Measurements from ENCODE around the gene PKMYT1. TPM values are rescaled to one million over a fixed set of nuclear protein-coding genes. Genes with fewer than 3 reads are reported as not detected.
A peak's percentile ranks its signal among the peaks of the same experiment; 100 is the strongest.

Gene PKMYT1
- total and polyA plus RNA-seq, 9 of the 15 experiments (the other 6 are each of a cell fraction or from before 2014, with no cell fraction given): 8.7 to 201 (median 37.8) TPM

DNA sequence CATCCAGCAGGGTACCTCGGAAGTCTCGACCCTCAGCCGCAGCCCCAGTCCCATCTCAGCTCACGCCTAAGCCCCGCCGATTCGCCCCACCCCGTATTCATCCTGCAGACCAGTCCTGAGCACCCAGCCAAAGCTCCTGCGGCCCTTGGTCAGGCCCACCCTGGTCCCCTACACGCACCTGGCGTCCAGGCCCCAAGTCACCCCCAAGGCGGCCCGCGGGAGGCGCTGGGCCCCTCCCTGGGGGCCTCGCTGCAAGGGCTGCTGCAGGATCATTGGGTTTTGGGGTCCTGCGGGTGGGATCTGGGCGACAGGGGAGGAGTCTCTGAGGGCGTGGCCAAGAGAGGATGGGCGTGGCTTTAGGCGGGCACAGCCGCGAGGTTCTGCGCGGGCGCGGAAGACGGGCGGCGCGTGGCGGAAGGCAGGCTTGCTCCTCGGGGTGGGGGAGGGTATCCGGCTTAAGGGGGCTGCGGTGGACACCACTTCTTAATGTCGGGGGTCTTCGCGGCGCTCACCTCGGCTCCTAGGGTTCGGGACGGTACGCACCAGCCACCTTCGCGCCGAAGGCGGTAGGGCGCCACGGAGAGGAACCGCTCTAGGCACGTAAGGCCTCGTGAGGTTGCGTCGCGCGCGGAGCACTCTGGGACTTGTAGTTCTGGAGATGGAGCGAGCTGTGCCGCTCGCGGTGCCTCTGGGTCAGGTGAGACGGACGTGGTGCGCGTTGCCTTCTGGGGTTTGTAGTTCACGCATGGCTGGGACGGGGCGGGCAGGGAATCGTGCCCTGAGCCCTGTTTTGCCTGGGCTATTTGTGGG is 43.6 kb upstream of the PKMYT1 start, which contains the start of the genes HCFC1R1 and THOC6 (continued):
- TF ChIP-seq MAZ (CRISPR knock-in tag; conservative IDR thresholded peaks at IDR 0.05 in 1 of 2, IDR thresholded peaks at IDR 0.05 in 1 of 2) (peak; percentile 57 to 83; a peak in 3 of 4 replicates), LEF1 (IDR thresholded peaks at IDR 0.05) (no peak), E2F8 (IDR thresholded peaks at IDR 0.05; ENCODE audit: low read depth, partially characterized antibody) (peak; percentile 60), TCF7 (IDR thresholded peaks at IDR 0.05; ENCODE audit: borderline replicate concordance) (no peak), NR2C1 (IDR thresholded peaks at IDR 0.05) (peak; percentile 82), NR2C1 (tag; IDR thresholded peaks at IDR 0.05) (peak; percentile 95), MBD2 (IDR thresholded peaks at IDR 0.05; ENCODE audit: borderline replicate concordance, low read depth) (peak; percentile 87), ZNF253 (CRISPR knock-in tag; conservative IDR thresholded peaks at IDR 0.05) (0 out of 2 replicates have a peak, but pooled peaks have one; percentile 50), PML (IDR thresholded peaks at IDR 0.05; ENCODE audit: low read length) (peak; percentile 71), XRCC5 (IDR thresholded peaks at IDR 0.05; ENCODE audit: low read depth, low read length) (no peak), ETV6 (IDR thresholded peaks at IDR 0.05; ENCODE audit: borderline replicate concordance in 1 of 2, low read depth in 2 of 2, low read length in 1 of 2) (peak in 1 of 2 experiments; percentile 10; a peak in 1 of 4 replicates), ETV6 (CRISPR knock-in tag; IDR thresholded peaks at IDR 0.05; ENCODE audit: borderline replicate concordance) (no peak), CREM (IDR thresholded peaks at IDR 0.05; ENCODE audit: low read depth) (peak; percentile 97), EWSR1 (IDR thresholded peaks at IDR 0.05; ENCODE audit: borderline replicate concordance, low read depth, partially characterized antibody) (no peak), NR2F6 (CRISPR knock-in tag; IDR thresholded peaks at IDR 0.05) (no peak), ZZZ3 (IDR thresholded peaks at IDR 0.05) (no peak), KLF1 (tag; IDR thresholded peaks at IDR 0.05) (no peak; the same call in 1 of the 2 replicates), CBX2 (IDR thresholded peaks at IDR 0.05; ENCODE audit: insufficient read depth, low read length, poor library complexity, severe bottlenecking) (no peak), WHSC1 (IDR thresholded peaks at IDR 0.05; ENCODE audit: low read length) (no peak), ZNF12 (CRISPR knock-in tag; IDR thresholded peaks at IDR 0.05) (peak; percentile 82; the same call in 1 of the 2 replicates), SOX6 (IDR thresholded peaks at IDR 0.05) (0 out of 2 replicates have a peak, but pooled peaks have one; percentile 20), ZNF395 (CRISPR knock-in tag; IDR thresholded peaks at IDR 0.05) (peak; percentile 82; the same call in 1 of the 2 replicates), ZNF766 (CRISPR knock-in tag; conservative IDR thresholded peaks at IDR 0.05) (0 out of 2 replicates have a peak, but pooled peaks have one; percentile 39)
- TF ChIP-seq, protein P1, sequence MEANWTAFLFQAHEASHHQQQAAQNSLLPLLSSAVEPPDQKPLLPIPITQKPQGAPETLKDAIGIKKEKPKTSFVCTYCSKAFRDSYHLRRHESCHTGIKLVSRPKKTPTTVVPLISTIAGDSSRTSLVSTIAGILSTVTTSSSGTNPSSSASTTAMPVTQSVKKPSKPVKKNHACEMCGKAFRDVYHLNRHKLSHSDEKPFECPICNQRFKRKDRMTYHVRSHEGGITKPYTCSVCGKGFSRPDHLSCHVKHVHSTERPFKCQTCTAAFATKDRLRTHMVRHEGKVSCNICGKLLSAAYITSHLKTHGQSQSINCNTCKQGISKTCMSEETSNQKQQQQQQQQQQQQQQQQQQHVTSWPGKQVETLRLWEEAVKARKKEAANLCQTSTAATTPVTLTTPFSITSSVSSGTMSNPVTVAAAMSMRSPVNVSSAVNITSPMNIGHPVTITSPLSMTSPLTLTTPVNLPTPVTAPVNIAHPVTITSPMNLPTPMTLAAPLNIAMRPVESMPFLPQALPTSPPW (CRISPR knock-in tag; IDR thresholded peaks at IDR 0.05): peak; percentile 56
